Measurements from ENCODE around the gene PPM1H.

GRCh38 chr12:62805517-62805916, 129.4 kb downstream of the PPM1H start:
- TF ChIP-seq YY1 (IDR thresholded peaks at IDR 0.05; ENCODE audit: low read depth) (no peak), ZBTB7A (IDR thresholded peaks at IDR 0.05; ENCODE audit: low read depth) (no peak), USF1 (IDR thresholded peaks at IDR 0.05) (no peak), MAX (IDR thresholded peaks at IDR 0.05) (no peak), REST (IDR thresholded peaks at IDR 0.05; ENCODE audit: low read depth) (no peak), CEBPB (IDR thresholded peaks at IDR 0.05) (no peak), NFIC (IDR thresholded peaks at IDR 0.05) (no peak), EP300 (IDR thresholded peaks at IDR 0.05; ENCODE audit: borderline replicate concordance) (no peak), RAD21 (IDR thresholded peaks at IDR 0.05; ENCODE audit: low read depth) (no peak), TEAD4 (IDR thresholded peaks at IDR 0.05) (no peak), TCF12 (IDR thresholded peaks at IDR 0.05; ENCODE audit: low read depth) (no peak), TAF1 (IDR thresholded peaks at IDR 0.05; ENCODE audit: low read depth) (no peak), CREB1 (IDR thresholded peaks at IDR 0.05; ENCODE audit: low read depth) (no peak)

Data from Ishikawa (cell line).